NCI-H146 (cell line): ENCODE data around the gene TNNI2.
A peak's percentile ranks its signal among the peaks of the same experiment; 100 is the strongest.
"Not testable (repeated sequence)": the region's sequence is repeated elsewhere in the genome, so short reads cannot be mapped to it uniquely, and the experiment has no call there.

Experiments used
- DNase-seq: peaks from one replicate; lab custom pipeline; 2025; lab: John Stamatoyannopoulos, UW

TNNI2 gene

GRCh38 chr11:1862588-1863351 lies 24.0 kb downstream of the TNNI2 start:
- no peak for DNase-seq

GRCh38 chr11:1863352-1864216 lies 24.8 kb downstream of the TNNI2 start:
- DNase-seq: peak; percentile 34

- DNase-seq: no peak
Measured at GRCh38 chr11:1864231-1864630, 25.4 kb downstream of the TNNI2 start.

GRCh38 chr11:1864831-1865665 lies 26.3 kb downstream of the TNNI2 start:
- DNase-seq: no peak

- no peak for DNase-seq
Measured at GRCh38 chr11:1866226-1866625, 27.4 kb downstream of the TNNI2 start.

GRCh38 chr11:1866776-1867175 lies 28.0 kb downstream of the TNNI2 start:
- no peak for DNase-seq

GRCh38 chr11:1867381-1867780 lies 28.6 kb downstream of the TNNI2 start:
- DNase-seq: no peak

- no peak for DNase-seq
Measured at GRCh38 chr11:1868056-1868635, 29.4 kb downstream of the TNNI2 start.

- DNase-seq: no peak
Measured at GRCh38 chr11:1868636-1869291, 30.0 kb downstream of the TNNI2 start.

- no peak for DNase-seq
Measured at GRCh38 chr11:1869427-1870325, 30.9 kb downstream of the TNNI2 start.

GRCh38 chr11:1870326-1870696 lies 31.5 kb downstream of the TNNI2 start:
- no peak for DNase-seq

- no peak for DNase-seq
Measured at GRCh38 chr11:1870721-1871466, 32.1 kb downstream of the TNNI2 start.

- no peak for DNase-seq
Measured at GRCh38 chr11:1871531-1871930, 32.8 kb downstream of the TNNI2 start.

- no peak for DNase-seq
Measured at GRCh38 chr11:1872267-1872985, 33.6 kb downstream of the TNNI2 start.

- DNase-seq: no peak
Measured at GRCh38 chr11:1873048-1873812, 34.4 kb downstream of the TNNI2 start.

GRCh38 chr11:1873813-1874150 lies 35.0 kb downstream of the TNNI2 start:
- DNase-seq: not testable (repeated sequence)

GRCh38 chr11:1874441-1875092 lies 35.8 kb downstream of the TNNI2 start:
- not testable (repeated sequence) for DNase-seq
